GM12878 (cell line): ENCODE data around the gene ELAVL3. TPM values are rescaled to one million over a fixed set of nuclear protein-coding genes. Genes with fewer than 3 reads are reported as not detected.

Source experiments
- ATAC-seq: fragments of 200-7000 bp; cut with Tn5 transposase; 3 replicates; pipeline ENCODE4 v1.9.1; 2020; ENCODE audit warnings: mild to moderate bottlenecking, moderate library complexity
- BruUV-seq: library from RNA; stranded (reverse); fragments of 400-500 nt; replicated peaks from 2 replicates; lab custom pipeline; 2021; lab: Mats Ljungman, UMichigan
- CTCF ChIA-PET: fragments of 300-600 bp; sonication (Branson Sonifier 250); formaldehyde crosslinking; extraction: SDS; loops from one replicate; lab custom pipeline; 2021; ENCODE audit warnings: inconsistent platforms; lab: Yijun Ruan, JAX
- POLR2A ChIA-PET: fragments of 350-600 bp; formaldehyde crosslinking; extraction: SDS; loops from one replicate; lab custom pipeline; 2021; ENCODE audit warnings: inconsistent platforms; lab: Charles Lee
- RAD21 ChIA-PET: fragments of 300-600 bp; sonication (Branson Sonifier 250); formaldehyde crosslinking; loops from one replicate; lab custom pipeline; 2023; ENCODE audit warnings: antibody characterized with exemption; ENCODE audit not compliant: unreplicated experiment; lab: Charles Lee
- SMC1A ChIA-PET: fragments of 300-600 bp; sonication (Branson Sonifier 250); formaldehyde crosslinking; loops from one replicate; lab custom pipeline; 2023; ENCODE audit not compliant: unreplicated experiment, uncharacterized antibody; lab: Charles Lee
- DNase-seq: peaks from one replicate; pipeline ENCODE4 v3.0.0-alpha.2; 2011; ENCODE audit warnings: low read depth, low spot score
- FAIRE-seq: peaks from 3 replicates; lab custom pipeline; 2011; peaks lifted over from hg19 to GRCh38; lab: Jason Lieb, UNC
- H2AFZ ChIP-seq: 2 replicates; pipeline ENCODE4 v1.6.0; 2011; ENCODE audit warnings: low read depth, low read length, control low read depth; ENCODE audit not compliant: control insufficient read depth
- H3K27ac ChIP-seq: 2 replicates; pipeline ENCODE4 v1.5.1; 2011; ENCODE audit warnings: control low read depth; ENCODE audit not compliant: control insufficient read depth, insufficient read depth
- H3K27me3 ChIP-seq, 2 experiments: replicated peaks in 1 of 2; 2 replicates each; pipeline versions ENCODE4 v1.6.0 to v1.6.1; 2011; ENCODE audit warnings: low read length in 1 of 2; ENCODE audit not compliant: control insufficient read depth in 2 of 2, insufficient read depth in 2 of 2
- H3K36me3 ChIP-seq, 2 experiments: 2 replicates each; pipeline ENCODE4 v1.5.1; 2011; ENCODE audit warnings: low read length in 1 of 2; ENCODE audit not compliant: control insufficient read depth in 2 of 2, insufficient read depth in 2 of 2
- H3K4me1 ChIP-seq: 2 replicates; pipeline ENCODE4 v1.6.1; 2011; ENCODE audit warnings: mild to moderate bottlenecking, low read length, moderate library complexity, mixed read lengths; ENCODE audit not compliant: control insufficient read depth, insufficient read depth
- H3K4me2 ChIP-seq: 2 replicates; pipeline ENCODE4 v1.6.0; 2011; ENCODE audit warnings: control low read depth; ENCODE audit not compliant: control insufficient read depth, insufficient read depth
- H3K4me3 ChIP-seq: fragments of 200-600 bp; sonication (generic); 2 replicates; pipeline ENCODE4 v1.5.1; 2016
- H3K79me2 ChIP-seq: 2 replicates; pipeline ENCODE4 v1.6.0; 2011; ENCODE audit warnings: low read length; ENCODE audit not compliant: control insufficient read depth, insufficient read depth
- H3K9ac ChIP-seq: 2 replicates; pipeline ENCODE4 v1.8.0; 2011; ENCODE audit warnings: low read length, control low read depth, mixed read lengths; ENCODE audit not compliant: control insufficient read depth, insufficient read depth
- H3K9me3 ChIP-seq: replicated peaks from 3 replicates; pipeline ENCODE4 v1.5.1; 2011; ENCODE audit warnings: mild to moderate bottlenecking, low read length; ENCODE audit not compliant: control insufficient read depth, insufficient read depth
- H4K20me1 ChIP-seq: 2 replicates; pipeline ENCODE4 v1.6.0; 2011; ENCODE audit not compliant: control insufficient read depth, insufficient read depth
- ASH2L ChIP-seq: fragments of 300-600, 200-600 bp; sonication (generic); IDR thresholded peaks from 2 replicates; pipeline ENCODE4 v1.6.1; 2017; ENCODE audit warnings: low read depth, mild to moderate bottlenecking, borderline replicate concordance
- ATF7 ChIP-seq: fragments of 450-650 bp; IDR thresholded peaks from 2 replicates; pipeline ENCODE4 v1.6.1; 2016; ENCODE audit warnings: low read depth, mild to moderate bottlenecking
- BCL11A ChIP-seq: IDR thresholded peaks from 2 replicates; pipeline ENCODE4 v1.6.1; 2011; ENCODE audit warnings: low read depth, low read length
- BHLHE40 ChIP-seq, 2 experiments: fragments of 450-650 bp in 1 of 2; IDR thresholded peaks; 2 replicates each; pipeline ENCODE4 v1.6.1; 2011 to 2017; ENCODE audit warnings: low read depth in 2 of 2, borderline replicate concordance in 1 of 2, improper control_type of control experiment in 1 of 2, low read length in 1 of 2, mild to moderate bottlenecking in 1 of 2
- BRCA1 ChIP-seq: IDR thresholded peaks from 2 replicates; pipeline ENCODE4 v1.6.1; 2011; ENCODE audit warnings: low read depth, low read length, improper control_type of control experiment
- CBX5 ChIP-seq: sonication (generic); IDR thresholded peaks from 2 replicates; pipeline ENCODE4 v1.6.1; 2016; ENCODE audit warnings: low read depth, moderate library complexity, mild to moderate bottlenecking, inconsistent platforms
- EED ChIP-seq: sonication (generic); IDR thresholded peaks from 2 replicates; pipeline ENCODE4 v1.6.1; 2016; ENCODE audit warnings: antibody characterized with exemption, low read depth
- ESRRA ChIP-seq: IDR thresholded peaks from 2 replicates; pipeline ENCODE4 v1.6.1; 2012; ENCODE audit warnings: mild to moderate bottlenecking, low read length, improper control_type of control experiment
- IKZF2 ChIP-seq, 2 experiments: fragments of 450-650 bp; IDR thresholded peaks; 2 replicates each; pipeline ENCODE4 v1.6.1; 2017; ENCODE audit warnings: mild to moderate bottlenecking in 2 of 2, moderate library complexity in 2 of 2
- IRF4 ChIP-seq: IDR thresholded peaks from 2 replicates; pipeline ENCODE4 v1.6.1; 2011; ENCODE audit warnings: low read depth, low read length
- JUND ChIP-seq: IDR thresholded peaks from 2 replicates; pipeline ENCODE4 v1.6.1; 2012; ENCODE audit warnings: low read depth, mild to moderate bottlenecking, low read length, improper control_type of control experiment, moderate library complexity
- NBN ChIP-seq: fragments of 450-650 bp; IDR thresholded peaks from 2 replicates; pipeline ENCODE4 v1.6.1; 2016
- NR2C2 ChIP-seq: IDR thresholded peaks from 2 replicates; pipeline ENCODE4 v1.6.1; 2011; ENCODE audit warnings: borderline replicate concordance, low read depth; ENCODE audit not compliant: control insufficient read depth, insufficient read length
- POU2F2 ChIP-seq: IDR thresholded peaks from 3 replicates; pipeline ENCODE4 v1.6.1; 2011; ENCODE audit warnings: low read depth, mild to moderate bottlenecking, low read length, borderline replicate concordance
- RB1 ChIP-seq: fragments of 450-650 bp; formaldehyde crosslinking; IDR thresholded peaks from 2 replicates; pipeline ENCODE4 v1.6.1; 2017; ENCODE audit warnings: mild to moderate bottlenecking, borderline replicate concordance
- SMARCA5 ChIP-seq: fragments of 450-650 bp; IDR thresholded peaks from 2 replicates; pipeline ENCODE4 v1.6.1; 2017; ENCODE audit warnings: mild to moderate bottlenecking
- SP1 ChIP-seq: IDR thresholded peaks from one replicate; pipeline ENCODE4 v1.6.1; 2011; ENCODE audit warnings: low read depth, low read length
- TCF12 ChIP-seq: IDR thresholded peaks from 2 replicates; pipeline ENCODE4 v1.6.1; 2011; ENCODE audit warnings: low read depth, mild to moderate bottlenecking, low read length
- TCF3 ChIP-seq: IDR thresholded peaks from 2 replicates; pipeline ENCODE4 v1.6.1; 2012; ENCODE audit warnings: low read depth, mild to moderate bottlenecking, low read length, borderline replicate concordance; ENCODE audit not compliant: insufficient read depth
- YBX1 ChIP-seq: fragments of 450-650 bp; IDR thresholded peaks from 2 replicates; pipeline ENCODE4 v1.6.1; 2016; ENCODE audit warnings: antibody characterized with exemption
- WGBS: methylation state at CpG from one replicate; pipeline ENCODE4 v1.1.6; 2016; ENCODE audit warnings: low lambda C conversion rate; ENCODE audit not compliant: insufficient replicate concordance, insufficient coverage; ENCODE audit errors: missing lambda C conversion rate; 5-methylcytosine and 5-hydroxymethylcytosine counted together
- in situ Hi-C: fragments of 300-500 bp; cut with MboI; formaldehyde crosslinking; loops from 9 replicates; pipeline ENCODE4 v1.14.3; 2018; ENCODE audit warnings: mixed read lengths
- intact Hi-C: fragments of 100-400 bp; cut with micrococcal nuclease; formaldehyde crosslinking; loops from one replicate; pipeline ENCODE4 v1.14.2; 2022; ENCODE audit not compliant: unreplicated experiment
- polyA plus RNA-seq, 11 experiments: library from polyadenylated mRNA; depleted of rRNA in 4 of 11; unstranded in 6 of 11; stranded (reverse) in 5 of 11; fragments of >200 nt; fragmentation: Nextera tagmentation in 4 of 11; fragmentation: Illumina TruSeq in 1 of 11; extraction: Ambion mirVana in 4 of 11; extraction: Trizol in 1 of 11; gene quantifications; 1 replicate in 1 of 11; 2 replicates in 10 of 11; pipeline versions ENCODE4 v1.2.1 to v1.2.3, GENCODE V29; 2011 to 2016; ENCODE audit warnings: inconsistent platforms in 2 of 11, missing spikeins in 2 of 11, low read depth in 1 of 11
- total RNA-seq, 4 experiments: library from RNA; depleted of rRNA in 3 of 4; stranded (reverse); fragments of >200 nt in 3 of 4; fragmentation: Illumina TruSeq in 1 of 4; extraction: Trizol in 1 of 4; gene quantifications; 2 replicates each; pipeline versions ENCODE4 v1.2.1 to v1.2.3, GENCODE V29; 2013 to 2021
- TF ChIP-seq, protein P1 (sequence below): fragments of 150-350 bp; IDR thresholded peaks from 2 replicates; pipeline ENCODE4 v1.6.1; 2014; ENCODE audit warnings: mild to moderate bottlenecking, low read depth, low read length
- TF ChIP-seq, protein P2 (sequence below): fragments of 450-650 bp; IDR thresholded peaks from 2 replicates; pipeline ENCODE4 v1.6.1; 2017; ENCODE audit warnings: mild to moderate bottlenecking

ELAVL3 gene
- total and polyA plus RNA-seq, 10 of the 15 experiments (the other 5 are each of a cell fraction or from before 2014, with no cell fraction given): under 0.01 to 0.05 (median 0.01) TPM; not detected in 7

DNA sequence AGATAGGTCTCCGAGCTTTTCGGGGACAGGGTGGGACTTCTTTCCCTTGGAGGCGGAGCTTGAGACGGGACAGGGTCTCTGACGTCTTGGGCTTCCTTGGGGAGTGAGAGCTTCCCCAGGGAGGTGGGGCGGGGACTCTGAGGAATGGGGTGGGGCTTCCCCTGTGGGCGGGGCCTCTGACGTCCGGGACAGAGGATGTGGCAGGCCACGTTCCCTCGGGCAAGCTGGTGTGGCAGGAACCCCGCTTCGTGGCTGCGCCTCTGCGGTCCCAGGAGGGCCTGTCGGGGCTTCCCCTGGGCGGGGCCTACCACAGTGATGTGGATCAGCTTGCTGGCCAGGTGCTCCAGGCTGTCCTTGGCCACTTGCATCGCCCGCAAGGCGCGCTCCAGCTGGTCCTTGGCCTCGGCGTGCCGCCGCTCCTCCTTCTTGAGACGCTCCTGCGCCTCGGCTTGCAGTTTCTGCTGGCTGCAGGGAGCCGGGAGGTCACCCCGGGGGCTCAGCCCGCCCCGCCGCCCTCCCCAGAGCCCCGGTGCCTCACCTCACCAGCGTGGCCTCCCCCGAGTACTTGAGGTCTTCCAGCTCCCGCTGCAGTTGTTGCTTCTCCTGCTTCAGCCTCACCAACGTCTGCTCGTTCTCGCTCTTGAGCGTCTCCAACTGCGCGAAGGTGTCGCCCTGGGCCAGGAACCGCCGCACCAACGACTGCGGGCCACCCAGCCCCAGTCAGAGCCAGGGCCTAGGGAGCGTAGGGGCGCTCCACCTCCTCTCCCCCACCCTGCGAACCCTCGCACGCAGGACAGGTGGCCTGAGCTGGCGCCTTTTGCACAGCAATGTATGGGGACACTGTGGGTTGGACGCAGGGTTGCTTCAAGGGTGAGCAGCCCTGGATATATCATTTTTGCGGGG, 58.4 kb downstream of the ELAVL3 start:
- in situ Hi-C loops (no loop called here), intact Hi-C loops (no loop called here)
- ChIA-PET SMC1A (interaction anchor here (0.9 to 2.3 kb wide), 7 partner anchors 13 to 60 kb away, joined by 3 to 14 read pairs (median 3); partner anchors contain the start of genes ODAD3 and PRKCSH), POLR2A (interaction anchor here (0.7 to 1.4 kb wide), 8 partner anchors 8 to 217 kb away, joined by 3 to 7 read pairs (median 3); partner anchors contain the start of genes ODAD3 and PRKCSH), RAD21 (interaction anchor here (0.7 to 2.2 kb wide), 6 partner anchors 13 to 60 kb away, joined by 3 to 7 read pairs (median 5); partner anchors contain the start of genes ODAD3, PRKCSH and SWSAP1), CTCF (interaction anchor here (0.9 to 2.9 kb wide), 7 partner anchors 13 to 387 kb away, joined by 3 to 13 read pairs (median 4); partner anchors contain the start of genes ODAD3 and PRKCSH)
- Histone ChIP-seq H3K36me3 (no peaks in the 10 kb centered on the region), H3K27ac (no peak overlapping the region), H3K9ac (no peak overlapping the region), H4K20me1 (no peaks in the 10 kb centered on the region), H2AFZ (peak overlapping the region; percentile 71), H3K27me3 (peaks cover 7 to 16% of the 10 kb centered on the region in 2 experiments), H3K4me3 (peak overlapping the region; percentile 39; the same call in 1 of the 2 replicates), H3K4me1 (peaks cover 22% of the 10 kb centered on the region), H3K79me2 (no peaks in the 10 kb centered on the region), H3K9me3 (no peaks in the 10 kb centered on the region), H3K4me2 (peak overlapping the region; percentile 74)
- BruUV-seq: no TSS peak
- peak; percentile 95 for ATAC-seq
- FAIRE-seq: peak; percentile 86
- 4% methylated on average over 49 of the region's 56 CpGs for WGBS
- peak; percentile 64 for DNase-seq
- peak in 1 of 2 experiments; percentile 51; a peak in 1 of 4 replicates for TF ChIP-seq IKZF2 (IDR thresholded peaks at IDR 0.05)
- no peak for TF ChIP-seq YBX1
- TF ChIP-seq JUND: no peak
- TF ChIP-seq BCL11A: 0 out of 2 replicates have a peak, but pooled peaks have one; percentile 15
- no peak; the same call in 1 of the 2 replicates for TF ChIP-seq EED
- no peak for TF ChIP-seq ESRRA
- TF ChIP-seq BRCA1: no peak
- TF ChIP-seq NR2C2: no peak
- TF ChIP-seq ASH2L: no peak
- peak; percentile 37 to 81; a peak in 2 of 4 replicates for TF ChIP-seq BHLHE40 (IDR thresholded peaks at IDR 0.05; ENCODE audit: borderline replicate concordance in 1 of 2, low read depth in 2 of 2, low read length in 1 of 2)
- no peak for TF ChIP-seq CBX5
- TF ChIP-seq TCF12: peak; percentile 70; the same call in 1 of the 2 replicates
- no peak; the same call in 1 of the 2 replicates for TF ChIP-seq RB1
- TF ChIP-seq SMARCA5: no peak
- TF ChIP-seq ATF7: 0 out of 2 replicates have a peak, but pooled peaks have one; percentile 15
- TF ChIP-seq POU2F2: no peak
- TF ChIP-seq, protein P1, sequence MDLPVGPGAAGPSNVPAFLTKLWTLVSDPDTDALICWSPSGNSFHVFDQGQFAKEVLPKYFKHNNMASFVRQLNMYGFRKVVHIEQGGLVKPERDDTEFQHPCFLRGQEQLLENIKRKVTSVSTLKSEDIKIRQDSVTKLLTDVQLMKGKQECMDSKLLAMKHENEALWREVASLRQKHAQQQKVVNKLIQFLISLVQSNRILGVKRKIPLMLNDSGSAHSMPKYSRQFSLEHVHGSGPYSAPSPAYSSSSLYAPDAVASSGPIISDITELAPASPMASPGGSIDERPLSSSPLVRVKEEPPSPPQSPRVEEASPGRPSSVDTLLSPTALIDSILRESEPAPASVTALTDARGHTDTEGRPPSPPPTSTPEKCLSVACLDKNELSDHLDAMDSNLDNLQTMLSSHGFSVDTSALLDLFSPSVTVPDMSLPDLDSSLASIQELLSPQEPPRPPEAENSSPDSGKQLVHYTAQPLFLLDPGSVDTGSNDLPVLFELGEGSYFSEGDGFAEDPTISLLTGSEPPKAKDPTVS: no peak
- no peak for TF ChIP-seq IRF4
- peak; percentile 71 for TF ChIP-seq TCF3
- TF ChIP-seq, protein P2, sequence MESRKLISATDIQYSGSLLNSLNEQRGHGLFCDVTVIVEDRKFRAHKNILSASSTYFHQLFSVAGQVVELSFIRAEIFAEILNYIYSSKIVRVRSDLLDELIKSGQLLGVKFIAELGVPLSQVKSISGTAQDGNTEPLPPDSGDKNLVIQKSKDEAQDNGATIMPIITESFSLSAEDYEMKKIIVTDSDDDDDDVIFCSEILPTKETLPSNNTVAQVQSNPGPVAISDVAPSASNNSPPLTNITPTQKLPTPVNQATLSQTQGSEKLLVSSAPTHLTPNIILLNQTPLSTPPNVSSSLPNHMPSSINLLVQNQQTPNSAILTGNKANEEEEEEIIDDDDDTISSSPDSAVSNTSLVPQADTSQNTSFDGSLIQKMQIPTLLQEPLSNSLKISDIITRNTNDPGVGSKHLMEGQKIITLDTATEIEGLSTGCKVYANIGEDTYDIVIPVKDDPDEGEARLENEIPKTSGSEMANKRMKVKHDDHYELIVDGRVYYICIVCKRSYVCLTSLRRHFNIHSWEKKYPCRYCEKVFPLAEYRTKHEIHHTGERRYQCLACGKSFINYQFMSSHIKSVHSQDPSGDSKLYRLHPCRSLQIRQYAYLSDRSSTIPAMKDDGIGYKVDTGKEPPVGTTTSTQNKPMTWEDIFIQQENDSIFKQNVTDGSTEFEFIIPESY: no peak
- TF ChIP-seq SP1: peak; percentile 45
- TF ChIP-seq NBN: no peak
